Measurements from ENCODE around the gene KRAS. TPM values are rescaled to one million over a fixed set of nuclear protein-coding genes. Genes with fewer than 3 reads are reported as not detected.

The KRAS gene
- total and polyA plus RNA-seq, 2 of the 4 experiments (the other 2 are of a cell fraction) = 9.3 to 10.7 TPM

GRCh38 chr12:25256826-25257225 lies 6.1 kb upstream of the KRAS start:
- H4K91ac ChIP-seq (ENCODE audit: insufficient read depth, low read depth, low read length) = no peak overlapping the region
- H3K27ac ChIP-seq (ENCODE audit: insufficient read depth, low read length) = no peak overlapping the region
- H3K9me3 ChIP-seq (ENCODE audit: control insufficient read depth, insufficient read depth, low read length) = no peaks in the 10 kb centered on the region
- no TSS peak for BruUV-seq (replicated peaks)
- H3K9me1 ChIP-seq (ENCODE audit: insufficient read depth, low read length) = no peaks in the 10 kb centered on the region
- H4K8ac ChIP-seq (ENCODE audit: low read depth in 2 of 2, low read length in 2 of 2) = no peak overlapping the region
- no peak for ATAC-seq (ENCODE audit: low read depth)
- H2AK9ac ChIP-seq (replicated peaks; ENCODE audit: low read depth, low read length, poor library complexity) = no peak overlapping the region
- H4K20me1 ChIP-seq (ENCODE audit: insufficient read depth, low read length) = no peaks in the 10 kb centered on the region
- 0 out of 2 replicates have a peak, but pooled peaks cover 2% of the 10 kb centered on the region for H3K4me1 ChIP-seq (ENCODE audit: control insufficient read depth, insufficient read depth, low read length)
- no peak overlapping the region for H2AFZ ChIP-seq (replicated peaks; ENCODE audit: low read length, poor library complexity)
- H3K9ac ChIP-seq (ENCODE audit: low read depth, low read length) = no peak overlapping the region
- no peak overlapping the region for H3K4me2 ChIP-seq (ENCODE audit: low read depth, low read length)
- in situ Hi-C loops (cut with MboI; ENCODE audit: low sequenced_read_pairs) = no loop called here
- ChIA-PET CTCF (interaction anchor here (1.3 kb wide), 1 partner anchor 109 kb away, joined by 3 read pairs; no protein-coding TSS in a partner anchor), POLR2A (ENCODE audit: unreplicated experiment) (interaction anchor here (0.6 kb wide), 1 partner anchor 19 kb away, joined by 3 read pairs; no protein-coding TSS in a partner anchor)
- no peak overlapping the region for H3K4ac ChIP-seq (ENCODE audit: low read depth, low read length)
- no peak overlapping the region for H3K14ac ChIP-seq (replicated peaks; ENCODE audit: low read depth, low read length)
- dilution Hi-C loops (cut with HindIII; ENCODE audit: low sequenced_read_pairs, unreplicated experiment) = no loop called here
- H2BK5ac ChIP-seq (ENCODE audit: low read depth, low read length, poor library complexity, severe bottlenecking) = no peak overlapping the region
- intact Hi-C loops (cut with micrococcal nuclease) = no loop called here
- H3K27me3 ChIP-seq (ENCODE audit: control insufficient read depth, insufficient read depth, low read length) = no peaks in the 10 kb centered on the region
- WGBS, 2 experiments (ENCODE audit: extremely low coverage in 2 of 2, insufficient read length in 1 of 2) = 69% methylated on average over 3 of the region's 3 CpGs; no CpG with 5 or more reads in 1 of the 2 experiments
- no peak overlapping the region for H2AK5ac ChIP-seq (ENCODE audit: low read depth, low read length)
- no peak overlapping the region for H3K23ac ChIP-seq (ENCODE audit: low read depth, low read length)
- no peak overlapping the region for H3K56ac ChIP-seq (ENCODE audit: extremely low read depth, insufficient read depth, low read length)
- TF ChIP-seq MXI1 (IDR thresholded peaks at IDR 0.05; ENCODE audit: borderline replicate concordance, low read depth, low read length) (no peak), MAZ (IDR thresholded peaks at IDR 0.05; ENCODE audit: borderline replicate concordance, low read depth, low read length) (no peak), SMC3 (IDR thresholded peaks at IDR 0.05; ENCODE audit: low read depth, low read length) (no peak), RAD21 (IDR thresholded peaks at IDR 0.05; ENCODE audit: low read length) (no peak), FOS (IDR thresholded peaks at IDR 0.05; ENCODE audit: low read depth, low read length) (no peak), MAFK (IDR thresholded peaks at IDR 0.05; ENCODE audit: low read depth, low read length) (no peak), BHLHE40 (IDR thresholded peaks at IDR 0.05; ENCODE audit: low read depth, low read length) (no peak), USF2 (IDR thresholded peaks at IDR 0.05; ENCODE audit: low read depth, low read length) (peak; percentile 26; the same call in 1 of the 2 replicates)
- no peak overlapping the region for H4K5ac ChIP-seq (ENCODE audit: low read depth, low read length)
- no peaks in the 10 kb centered on the region for H3K79me1 ChIP-seq (ENCODE audit: low read depth in 1 of 2, low read length in 2 of 2)
- H2BK120ac ChIP-seq (ENCODE audit: low read depth, low read length) = no peak overlapping the region
- no peak overlapping the region for H2BK20ac ChIP-seq (ENCODE audit: low read depth, low read length)
- H2BK15ac ChIP-seq (ENCODE audit: low read depth, low read length) = no peak overlapping the region
- no peak for DNase-seq
- no peaks in the 10 kb centered on the region for H3K36me3 ChIP-seq (ENCODE audit: control insufficient read depth, insufficient read depth, low read length)
- no peak overlapping the region for H3K4me3 ChIP-seq (ENCODE audit: insufficient read depth, low read depth, low read length)
- H3K18ac ChIP-seq (ENCODE audit: low read depth, low read length) = no peak overlapping the region
